GM18951 (cell line): ENCODE measurements around the gene CAVIN2.
"Not testable (repeated sequence)": the region's sequence is repeated elsewhere in the genome, so short reads cannot be mapped to it uniquely, and the experiment has no call there.

Experiments used
- POLR2A ChIP-seq: IDR thresholded peaks from 4 replicates; pipeline ENCODE4 v1.6.1; 2011; ENCODE audit warnings: mild to moderate bottlenecking; ENCODE audit not compliant: insufficient read length, insufficient read depth; ENCODE audit errors: extremely low read depth
- in situ Hi-C: fragments of 300-500 bp; cut with MboI; formaldehyde crosslinking; loops from one replicate; pipeline ENCODE4 v1.12.0; 2022; ENCODE audit warnings: low sequenced_read_pairs, mixed read lengths, inconsistent platforms; ENCODE audit not compliant: unreplicated experiment

The CAVIN2 gene

GRCh38 chr2:191799526-191799925 lies 47.4 kb downstream of the CAVIN2 start:
- no peak for TF ChIP-seq POLR2A
- in situ Hi-C loops = no loop called here

DNA sequence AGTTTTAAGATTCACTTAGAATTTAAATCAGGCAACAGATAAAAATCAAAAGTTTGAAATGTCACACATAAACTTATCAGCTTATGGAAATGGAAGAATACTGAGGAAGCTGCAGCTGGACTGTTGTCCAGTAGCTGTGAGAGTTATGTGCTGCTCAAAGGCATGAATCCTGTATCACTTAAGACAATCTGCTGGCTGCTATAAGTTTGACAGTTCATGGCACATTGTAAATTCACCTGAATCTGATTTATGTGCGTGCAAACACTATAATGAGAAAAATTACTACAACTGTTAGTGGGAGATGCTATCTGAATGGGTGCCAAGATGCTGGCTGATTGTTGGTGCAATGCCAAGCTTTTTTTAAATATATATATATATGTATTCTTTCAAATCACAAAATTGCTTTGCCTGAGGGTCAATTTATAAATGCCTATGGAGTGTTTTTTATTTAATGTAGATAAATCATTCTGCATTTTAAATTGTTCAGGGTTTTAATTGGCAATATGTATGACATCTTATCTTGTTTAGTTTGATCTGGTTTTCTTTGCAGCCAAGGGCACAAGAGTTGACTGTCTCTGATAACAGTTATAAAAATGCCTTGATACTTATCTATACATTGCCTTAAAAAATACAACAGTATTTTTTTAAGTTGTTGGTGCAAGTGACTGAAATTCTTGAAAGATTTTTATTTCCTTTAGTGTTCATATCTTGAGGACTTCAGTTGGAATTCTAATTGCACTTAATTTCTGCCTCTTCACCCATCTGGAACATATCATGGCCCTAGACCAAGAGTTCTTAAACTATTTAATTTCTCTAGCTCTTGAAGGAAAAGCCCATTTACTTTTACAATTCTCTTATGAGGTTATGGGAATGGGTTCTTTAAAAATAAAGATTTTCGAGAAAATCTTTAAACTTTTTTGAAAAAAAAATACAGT lies 48.7 kb downstream of the CAVIN2 start:
- no peak for TF ChIP-seq POLR2A
- in situ Hi-C loops = no loop called here

GRCh38 chr2:191797500-191797899 lies 49.4 kb downstream of the CAVIN2 start:
- no peak for TF ChIP-seq POLR2A
- in situ Hi-C loops = no loop called here

- in situ Hi-C loops = no loop called here
- no peak for TF ChIP-seq POLR2A
Observed at GRCh38 chr2:191795715-191796114, 51.2 kb downstream of the CAVIN2 start.

GRCh38 chr2:191791953-191792560 lies 54.8 kb downstream of the CAVIN2 start:
- no peak for TF ChIP-seq POLR2A
- in situ Hi-C loops = no loop called here

GRCh38 chr2:191790737-191791136 lies 56.2 kb downstream of the CAVIN2 start:
- no peak for TF ChIP-seq POLR2A
- in situ Hi-C loops = no loop called here

GRCh38 chr2:191789796-191790195 lies 57.1 kb downstream of the CAVIN2 start:
- in situ Hi-C loops = no loop called here
- no peak for TF ChIP-seq POLR2A

GRCh38 chr2:191786694-191787093 lies 60.2 kb downstream of the CAVIN2 start:
- in situ Hi-C loops = no loop called here
- no peak for TF ChIP-seq POLR2A

- in situ Hi-C loops = not testable (repeated sequence)
Observed at GRCh38 chr2:191785651-191786050, 61.2 kb downstream of the CAVIN2 start.
